ENCODE data around the gene NBEA. TPM values are rescaled to one million over a fixed set of nuclear protein-coding genes. Genes with fewer than 3 reads are reported as not detected.

Gene NBEA
- total RNA-seq, 1 experiment from 2014 or later, result 3.3 TPM

DNA sequence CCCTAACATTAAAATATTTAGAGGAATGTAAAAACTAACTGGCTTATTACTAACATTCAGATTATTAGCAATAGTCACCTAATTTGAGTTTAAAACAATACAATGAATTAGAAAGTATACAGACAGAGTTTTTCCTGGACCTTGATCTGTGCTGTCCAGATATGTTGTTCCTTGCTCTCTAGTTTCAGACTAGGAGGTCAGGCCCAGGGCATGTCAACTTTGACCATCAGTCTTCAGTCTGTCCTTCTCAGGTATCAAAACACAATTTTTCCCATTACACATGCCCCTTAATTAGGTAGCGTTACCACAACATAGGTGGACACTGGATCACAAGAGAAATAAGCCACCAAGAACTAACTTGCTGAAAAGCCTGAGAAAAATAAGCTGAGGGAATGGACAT, 337.4 kb downstream of the NBEA start:
- H3K27ac ChIP-seq (ENCODE audit: low read length), result no peak overlapping the region
- ATAC-seq, result no peak
- H3K4me3 ChIP-seq (ENCODE audit: low read depth in 2 of 2, low read length in 2 of 2), result no peak overlapping the region
- H3K36me3 ChIP-seq (ENCODE audit: control insufficient read depth, insufficient read depth, low read length), result no peaks in the 10 kb centered on the region
- H3K4me1 ChIP-seq (ENCODE audit: control insufficient read depth, insufficient read depth, low read length), result no peaks in the 10 kb centered on the region
- ChIA-PET POLR2A (no interaction called here), CTCF (no interaction called here)
- H3K27me3 ChIP-seq (ENCODE audit: control insufficient read depth, insufficient read depth, low read length), result no peaks in the 10 kb centered on the region
- in situ Hi-C loops (cut with HindIII; ENCODE audit: low pct_unique_long_range_greater_than_20kb, low sequenced_read_pairs), result no loop called here
- DNase-seq (ENCODE audit: low read depth, low spot score), result no peak
- no TSS peak for BruUV-seq (replicated peaks)
- H3K9me3 ChIP-seq (ENCODE audit: control insufficient read depth, insufficient read depth, low read depth, low read length), result no peaks in the 10 kb centered on the region
- intact Hi-C loops (cut with micrococcal nuclease; ENCODE audit: unreplicated experiment), result no loop called here
- TF ChIP-seq POLR2AphosphoS5 (IDR thresholded peaks at IDR 0.05; ENCODE audit: low read depth, low read length) (no peak), SIN3A (IDR thresholded peaks at IDR 0.05; ENCODE audit: borderline replicate concordance, insufficient read depth, low read depth, low read length) (no peak), TCF7L2 (IDR thresholded peaks at IDR 0.05; ENCODE audit: low read depth, low read length) (no peak)
- TF ChIP-seq, protein P1, sequence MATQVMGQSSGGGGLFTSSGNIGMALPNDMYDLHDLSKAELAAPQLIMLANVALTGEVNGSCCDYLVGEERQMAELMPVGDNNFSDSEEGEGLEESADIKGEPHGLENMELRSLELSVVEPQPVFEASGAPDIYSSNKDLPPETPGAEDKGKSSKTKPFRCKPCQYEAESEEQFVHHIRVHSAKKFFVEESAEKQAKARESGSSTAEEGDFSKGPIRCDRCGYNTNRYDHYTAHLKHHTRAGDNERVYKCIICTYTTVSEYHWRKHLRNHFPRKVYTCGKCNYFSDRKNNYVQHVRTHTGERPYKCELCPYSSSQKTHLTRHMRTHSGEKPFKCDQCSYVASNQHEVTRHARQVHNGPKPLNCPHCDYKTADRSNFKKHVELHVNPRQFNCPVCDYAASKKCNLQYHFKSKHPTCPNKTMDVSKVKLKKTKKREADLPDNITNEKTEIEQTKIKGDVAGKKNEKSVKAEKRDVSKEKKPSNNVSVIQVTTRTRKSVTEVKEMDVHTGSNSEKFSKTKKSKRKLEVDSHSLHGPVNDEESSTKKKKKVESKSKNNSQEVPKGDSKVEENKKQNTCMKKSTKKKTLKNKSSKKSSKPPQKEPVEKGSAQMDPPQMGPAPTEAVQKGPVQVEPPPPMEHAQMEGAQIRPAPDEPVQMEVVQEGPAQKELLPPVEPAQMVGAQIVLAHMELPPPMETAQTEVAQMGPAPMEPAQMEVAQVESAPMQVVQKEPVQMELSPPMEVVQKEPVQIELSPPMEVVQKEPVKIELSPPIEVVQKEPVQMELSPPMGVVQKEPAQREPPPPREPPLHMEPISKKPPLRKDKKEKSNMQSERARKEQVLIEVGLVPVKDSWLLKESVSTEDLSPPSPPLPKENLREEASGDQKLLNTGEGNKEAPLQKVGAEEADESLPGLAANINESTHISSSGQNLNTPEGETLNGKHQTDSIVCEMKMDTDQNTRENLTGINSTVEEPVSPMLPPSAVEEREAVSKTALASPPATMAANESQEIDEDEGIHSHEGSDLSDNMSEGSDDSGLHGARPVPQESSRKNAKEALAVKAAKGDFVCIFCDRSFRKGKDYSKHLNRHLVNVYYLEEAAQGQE (IDR thresholded peaks at IDR 0.05; ENCODE audit: insufficient read depth in 1 of 2, low read depth in 2 of 2, low read length in 1 of 2), result no peak

DNA sequence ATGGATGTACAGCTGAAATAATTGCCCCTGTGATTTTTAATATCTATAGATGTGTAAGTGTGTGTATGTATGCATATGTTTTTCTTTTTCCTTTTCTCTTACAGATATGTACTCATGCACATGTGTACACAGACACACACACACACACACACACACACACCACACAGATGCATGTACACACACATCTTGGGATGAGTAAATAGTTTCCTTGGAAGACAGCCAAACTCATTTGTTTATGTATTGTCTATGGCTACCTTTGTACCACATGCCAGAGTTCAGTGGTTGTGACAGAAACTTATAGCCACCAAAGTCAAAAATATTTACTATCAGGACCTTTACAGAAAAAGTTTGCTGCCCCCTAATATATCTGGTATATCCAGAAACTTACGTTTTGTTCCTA, 341.8 kb downstream of the NBEA start:
- CTCF ChIA-PET, result no interaction called here
- intact Hi-C loops (cut with micrococcal nuclease; ENCODE audit: unreplicated experiment), result no loop called here
- DNase-seq (ENCODE audit: low read depth, low spot score), result no peak

DNA sequence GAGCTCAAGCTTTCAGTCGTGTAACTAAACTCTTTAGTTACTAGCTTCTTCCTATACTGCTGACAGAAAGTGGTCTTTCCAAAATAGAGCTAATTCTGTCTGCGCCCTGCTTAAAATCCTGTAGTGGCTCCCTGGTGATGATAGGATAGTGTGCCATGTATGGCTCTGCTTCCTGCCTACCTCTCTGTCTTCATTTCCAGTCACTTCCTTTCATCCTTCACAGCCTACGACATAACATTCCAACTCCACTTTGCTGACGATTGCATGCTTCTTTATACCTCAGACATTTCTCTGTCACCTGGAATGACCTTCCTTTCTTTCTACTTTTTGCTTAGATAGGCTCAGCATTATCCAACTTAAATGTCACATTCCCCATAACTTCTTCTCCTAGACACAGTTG, 343.6 kb downstream of the NBEA start:
- intact Hi-C loops (cut with micrococcal nuclease; ENCODE audit: unreplicated experiment), result no loop called here
- no TSS peak for BruUV-seq (replicated peaks)
- Histone ChIP-seq H3K27me3 (ENCODE audit: control insufficient read depth, insufficient read depth, low read length) (no peaks in the 10 kb centered on the region), H3K27ac (ENCODE audit: low read length) (no peak overlapping the region), H3K4me1 (ENCODE audit: control insufficient read depth, insufficient read depth, low read length) (no peaks in the 10 kb centered on the region), H3K9me3 (ENCODE audit: control insufficient read depth, insufficient read depth, low read depth, low read length) (no peaks in the 10 kb centered on the region), H3K4me3 (ENCODE audit: low read depth in 2 of 2, low read length in 2 of 2) (no peak overlapping the region), H3K36me3 (ENCODE audit: control insufficient read depth, insufficient read depth, low read length) (no peaks in the 10 kb centered on the region)
- DNase-seq (ENCODE audit: low read depth, low spot score), result no peak
- ATAC-seq, result no peak
- in situ Hi-C loops (cut with HindIII; ENCODE audit: low pct_unique_long_range_greater_than_20kb, low sequenced_read_pairs), result no loop called here
- ChIA-PET POLR2A (no interaction called here), CTCF (interaction anchor here (0.6 kb wide), 1 partner anchor 267 kb away, joined by 5 read pairs; no protein-coding TSS in a partner anchor)
- TF ChIP-seq, protein P2, sequence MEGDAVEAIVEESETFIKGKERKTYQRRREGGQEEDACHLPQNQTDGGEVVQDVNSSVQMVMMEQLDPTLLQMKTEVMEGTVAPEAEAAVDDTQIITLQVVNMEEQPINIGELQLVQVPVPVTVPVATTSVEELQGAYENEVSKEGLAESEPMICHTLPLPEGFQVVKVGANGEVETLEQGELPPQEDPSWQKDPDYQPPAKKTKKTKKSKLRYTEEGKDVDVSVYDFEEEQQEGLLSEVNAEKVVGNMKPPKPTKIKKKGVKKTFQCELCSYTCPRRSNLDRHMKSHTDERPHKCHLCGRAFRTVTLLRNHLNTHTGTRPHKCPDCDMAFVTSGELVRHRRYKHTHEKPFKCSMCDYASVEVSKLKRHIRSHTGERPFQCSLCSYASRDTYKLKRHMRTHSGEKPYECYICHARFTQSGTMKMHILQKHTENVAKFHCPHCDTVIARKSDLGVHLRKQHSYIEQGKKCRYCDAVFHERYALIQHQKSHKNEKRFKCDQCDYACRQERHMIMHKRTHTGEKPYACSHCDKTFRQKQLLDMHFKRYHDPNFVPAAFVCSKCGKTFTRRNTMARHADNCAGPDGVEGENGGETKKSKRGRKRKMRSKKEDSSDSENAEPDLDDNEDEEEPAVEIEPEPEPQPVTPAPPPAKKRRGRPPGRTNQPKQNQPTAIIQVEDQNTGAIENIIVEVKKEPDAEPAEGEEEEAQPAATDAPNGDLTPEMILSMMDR (IDR thresholded peaks at IDR 0.05), result no peak
- TF ChIP-seq, protein P1 (IDR thresholded peaks at IDR 0.05; ENCODE audit: insufficient read depth in 1 of 2, low read depth in 2 of 2, low read length in 1 of 2), result no peak
- TF ChIP-seq TCF7L2 (IDR thresholded peaks at IDR 0.05; ENCODE audit: low read depth, low read length), result no peak
- no peak for TF ChIP-seq SIN3A (IDR thresholded peaks at IDR 0.05; ENCODE audit: borderline replicate concordance, insufficient read depth, low read depth, low read length)
- TF ChIP-seq POLR2AphosphoS5 (IDR thresholded peaks at IDR 0.05; ENCODE audit: low read depth, low read length), result no peak

More for the DNA sequence above, 341.8 kb downstream of the NBEA start:
- Histone ChIP-seq H3K27ac (ENCODE audit: low read length) (no peak overlapping the region), H3K4me1 (ENCODE audit: control insufficient read depth, insufficient read depth, low read length) (no peaks in the 10 kb centered on the region), H3K4me3 (ENCODE audit: low read depth in 2 of 2, low read length in 2 of 2) (no peak overlapping the region), H3K9me3 (ENCODE audit: control insufficient read depth, insufficient read depth, low read depth, low read length) (no peaks in the 10 kb centered on the region), H3K27me3 (ENCODE audit: control insufficient read depth, insufficient read depth, low read length) (no peaks in the 10 kb centered on the region), H3K36me3 (ENCODE audit: control insufficient read depth, insufficient read depth, low read length) (no peaks in the 10 kb centered on the region)
- TF ChIP-seq POLR2AphosphoS5 (IDR thresholded peaks at IDR 0.05; ENCODE audit: low read depth, low read length) (no peak), SIN3A (IDR thresholded peaks at IDR 0.05; ENCODE audit: borderline replicate concordance, insufficient read depth, low read depth, low read length) (no peak)
- no TSS peak for BruUV-seq (replicated peaks)
- POLR2A ChIA-PET, result no interaction called here
- no peak for ATAC-seq
- in situ Hi-C loops (cut with HindIII; ENCODE audit: low pct_unique_long_range_greater_than_20kb, low sequenced_read_pairs), result no loop called here
